Stimulated activated effector memory CD8-positive, alpha-beta T cell treated with anti-CD3 and anti-CD28 coated beads, Interleukin-12 subunit alpha, Interleukin-12 subunit beta, amount 100 ng/mL, for 72 hours (primary cell): ENCODE data around the gene SLC12A3.
"Not testable (repeated sequence)": the region's sequence is repeated elsewhere in the genome, so short reads cannot be mapped to it uniquely, and the experiment has no call there.

Experiments
- ATAC-seq: fragments of 150-1000 bp; cut with Tn5 transposase; 2 replicates; pipeline ENCODE4 v1.10.0; 2021
- DNase-seq, 2 donors: peaks; one replicate each; pipeline ENCODE4 v3.0.0; 2021 to 2022; ENCODE audit warnings: low spot score in 2 of 2
- H3K27ac Mint-ChIP-seq: one replicate; pipeline ENCODE4 v1.8.0; 2022; ENCODE audit warnings: mild to moderate bottlenecking, mixed read lengths
- H3K36me3 Mint-ChIP-seq: one replicate; pipeline ENCODE4 v1.8.0; 2022; ENCODE audit warnings: mild to moderate bottlenecking, mixed read lengths
- H3K4me1 Mint-ChIP-seq: one replicate; pipeline ENCODE4 v1.8.0; 2022; ENCODE audit warnings: mixed read lengths
- H3K4me3 Mint-ChIP-seq: one replicate; pipeline ENCODE4 v1.8.0; 2022; ENCODE audit warnings: mild to moderate bottlenecking, mixed read lengths
- H3K9me3 Mint-ChIP-seq: one replicate; pipeline ENCODE4 v1.8.0; 2022; ENCODE audit warnings: mixed read lengths

Gene SLC12A3

GRCh38 chr16:56931271-56931891 lies 66.4 kb downstream of the SLC12A3 start:
- Mint-ChIP-seq H3K27ac (peak overlapping the region; percentile 100), H3K4me1 (peaks cover 38% of the 10 kb centered on the region), H3K9me3 (no peaks in the 10 kb centered on the region), H3K36me3 (peaks cover 53% of the 10 kb centered on the region), H3K4me3 (peak overlapping the region; percentile 99)
- DNase-seq (no peak), ATAC-seq (peak; percentile 0)

- Mint-ChIP-seq H3K9me3 (no peaks in the 10 kb centered on the region), H3K4me1 (peaks cover 45% of the 10 kb centered on the region), H3K4me3 (peak within 1 kb of the TSS; percentile 99), H3K36me3 (peaks cover 60% of the 10 kb centered on the region), H3K27ac (peak within 1 kb of the TSS; percentile 100)
- ATAC-seq (peak; percentile 95), DNase-seq (peak; percentile 98 to 99)
Measured at GRCh38 chr16:56931892-56932720, 67.1 kb downstream of the SLC12A3 start, which contains the start of gene HERPUD1. Gene HERPUD1, plus strand, starts transcription at chr16:56932142. Its CDS starts 103 bp downstream, at chr16:56932245.

GRCh38 chr16:56932721-56933619 lies 68.0 kb downstream of the SLC12A3 start:
- H3K9me3 Mint-ChIP-seq: no peaks in the 10 kb centered on the region
- peak overlapping the region; percentile 99 for H3K4me3 Mint-ChIP-seq
- ATAC-seq (peak; percentile 16), DNase-seq (peak; percentile 34 to 84)
- peaks cover 69% of the 10 kb centered on the region for H3K36me3 Mint-ChIP-seq
- H3K4me1 Mint-ChIP-seq: peaks cover 54% of the 10 kb centered on the region
- peak overlapping the region; percentile 100 for H3K27ac Mint-ChIP-seq

- peaks cover 64% of the 10 kb centered on the region for H3K4me1 Mint-ChIP-seq
- no peaks in the 10 kb centered on the region for H3K9me3 Mint-ChIP-seq
- DNase-seq (no peak), ATAC-seq (no peak)
- peaks cover 79% of the 10 kb centered on the region for H3K36me3 Mint-ChIP-seq
- peak overlapping the region; percentile 100 for H3K27ac Mint-ChIP-seq
- peak overlapping the region; percentile 99 for H3K4me3 Mint-ChIP-seq
Measured at GRCh38 chr16:56933828-56934598, 69.0 kb downstream of the SLC12A3 start.

GRCh38 chr16:56934599-56935145 lies 69.7 kb downstream of the SLC12A3 start:
- H3K9me3 Mint-ChIP-seq, DNase-seq, ATAC-seq: not testable (repeated sequence)
- peak overlapping the region; percentile 100 for H3K27ac Mint-ChIP-seq
- H3K36me3 Mint-ChIP-seq: peaks cover 86% of the 10 kb centered on the region
- peaks cover 71% of the 10 kb centered on the region for H3K4me1 Mint-ChIP-seq
- peak overlapping the region; percentile 99 for H3K4me3 Mint-ChIP-seq

- DNase-seq (no peak), ATAC-seq (no peak)
- Mint-ChIP-seq H3K36me3 (peaks cover 91% of the 10 kb centered on the region), H3K4me1 (peaks cover 76% of the 10 kb centered on the region), H3K9me3 (no peaks in the 10 kb centered on the region), H3K4me3 (peak overlapping the region; percentile 99), H3K27ac (peak overlapping the region; percentile 100)
Measured at GRCh38 chr16:56935201-56935600, 70.2 kb downstream of the SLC12A3 start.

GRCh38 chr16:56936491-56936890 lies 71.5 kb downstream of the SLC12A3 start:
- Mint-ChIP-seq H3K4me1 (peaks cover 76% of the 10 kb centered on the region), H3K36me3 (peaks cover 100% of the 10 kb centered on the region), H3K27ac (peak overlapping the region; percentile 46), H3K9me3 (no peaks in the 10 kb centered on the region), H3K4me3 (peak overlapping the region; percentile 99)
- no peak for ATAC-seq
- no peak for DNase-seq

- no peaks in the 10 kb centered on the region for H3K9me3 Mint-ChIP-seq
- H3K4me3 Mint-ChIP-seq: peak overlapping the region; percentile 99
- H3K4me1 Mint-ChIP-seq: peaks cover 75% of the 10 kb centered on the region
- H3K36me3 Mint-ChIP-seq: peaks cover 100% of the 10 kb centered on the region
- H3K27ac Mint-ChIP-seq: peak overlapping the region; percentile 95
- ATAC-seq (no peak), DNase-seq (no peak)
Measured at GRCh38 chr16:56936950-56937349, 71.9 kb downstream of the SLC12A3 start.

GRCh38 chr16:56938664-56939513 lies 73.9 kb downstream of the SLC12A3 start:
- H3K27ac Mint-ChIP-seq: peak overlapping the region; percentile 95
- DNase-seq: peak; percentile 31 to 76
- peaks cover 100% of the 10 kb centered on the region for H3K36me3 Mint-ChIP-seq
- H3K9me3 Mint-ChIP-seq: no peaks in the 10 kb centered on the region
- ATAC-seq: peak; percentile 96
- peaks cover 81% of the 10 kb centered on the region for H3K4me1 Mint-ChIP-seq
- peak overlapping the region; percentile 99 for H3K4me3 Mint-ChIP-seq

- Mint-ChIP-seq H3K4me1 (peaks cover 82% of the 10 kb centered on the region), H3K36me3 (peaks cover 100% of the 10 kb centered on the region), H3K9me3 (no peaks in the 10 kb centered on the region), H3K4me3 (peak overlapping the region; percentile 99), H3K27ac (peak overlapping the region; percentile 95)
- ATAC-seq (no peak), DNase-seq (no peak)
Measured at GRCh38 chr16:56939801-56940200, 74.8 kb downstream of the SLC12A3 start.

- no peak overlapping the region for H3K4me3 Mint-ChIP-seq
Measured at GRCh38 chr16:56941092-56941491, 76.1 kb downstream of the SLC12A3 start.

GRCh38 chr16:56941856-56942331 lies 76.9 kb downstream of the SLC12A3 start:
- H3K27ac Mint-ChIP-seq: peak overlapping the region; percentile 85
- no peaks in the 10 kb centered on the region for H3K9me3 Mint-ChIP-seq
- no peak overlapping the region for H3K4me3 Mint-ChIP-seq
- peaks cover 100% of the 10 kb centered on the region for H3K36me3 Mint-ChIP-seq
- no peak for DNase-seq
- H3K4me1 Mint-ChIP-seq: peaks cover 74% of the 10 kb centered on the region
- ATAC-seq: no peak

More at GRCh38 chr16:56941092-56941491, 76.1 kb downstream of the SLC12A3 start:
- no peaks in the 10 kb centered on the region for H3K9me3 Mint-ChIP-seq
- ATAC-seq (no peak), DNase-seq (no peak)
- H3K4me1 Mint-ChIP-seq: peaks cover 76% of the 10 kb centered on the region
- H3K27ac Mint-ChIP-seq: no peak overlapping the region
- peaks cover 100% of the 10 kb centered on the region for H3K36me3 Mint-ChIP-seq

GRCh38 chr16:56943761-56944375 lies 78.9 kb downstream of the SLC12A3 start:
- Mint-ChIP-seq H3K27ac (peak overlapping the region; percentile 85), H3K36me3 (peaks cover 94% of the 10 kb centered on the region), H3K4me1 (peaks cover 57% of the 10 kb centered on the region), H3K4me3 (peak overlapping the region; percentile 48), H3K9me3 (no peaks in the 10 kb centered on the region)
- DNase-seq (no peak), ATAC-seq (no peak)
